H1 (cell line): ENCODE measurements around the gene BPIFB6. TPM values are rescaled to one million over a fixed set of nuclear protein-coding genes. Genes with fewer than 3 reads are reported as not detected.

Source experiments
- CTCF ChIA-PET: fragments of 300-600 bp; sonication (Branson Sonifier 250); formaldehyde crosslinking; loops from one replicate; lab custom pipeline; 2021; ENCODE audit not compliant: partially characterized antibody; lab: Charles Lee
- POLR2A ChIA-PET: fragments of 300-600 bp; sonication (Branson Sonifier 250); formaldehyde crosslinking; loops from one replicate; lab custom pipeline; 2021; ENCODE audit warnings: inconsistent platforms; ENCODE audit not compliant: partially characterized antibody; lab: Charles Lee
- DNase-seq, 2 experiments: peaks; one replicate each; pipeline versions ENCODE4 v3.0.0 to v3.0.0-alpha.2; 2010 to 2022; ENCODE audit warnings: low spot score in 2 of 2, low read depth in 1 of 2, mixed read lengths in 1 of 2
- FAIRE-seq: peaks from 2 replicates; lab custom pipeline; 2011; peaks lifted over from hg19 to GRCh38; lab: Jason Lieb, UNC
- H2AFZ ChIP-seq: 2 replicates; pipeline ENCODE4 v1.8.1; 2012; ENCODE audit warnings: low read length, inconsistent platforms
- H2AK5ac ChIP-seq: 2 replicates; pipeline ENCODE4 v1.6.1; 2013; ENCODE audit warnings: low read depth, low read length
- H2BK120ac ChIP-seq: replicated peaks from 2 replicates; pipeline ENCODE3; 2013; ENCODE audit warnings: low read depth, low read length, inconsistent platforms
- H2BK12ac ChIP-seq: 2 replicates; pipeline ENCODE4 v1.6.1; 2013; ENCODE audit warnings: low read depth, low read length
- H2BK15ac ChIP-seq: 2 replicates; pipeline ENCODE4 v1.6.1; 2013; ENCODE audit warnings: low read length
- H2BK20ac ChIP-seq: 2 replicates; pipeline ENCODE4 v1.6.1; 2013; ENCODE audit warnings: low read length
- H2BK5ac ChIP-seq: 2 replicates; pipeline ENCODE4 v1.6.1; 2013; ENCODE audit warnings: low read depth, low read length
- H3K14ac ChIP-seq: 2 replicates; pipeline ENCODE4 v1.6.1; 2013; ENCODE audit warnings: inconsistent platforms; ENCODE audit not compliant: insufficient read length
- H3K18ac ChIP-seq: 2 replicates; pipeline ENCODE4 v1.6.1; 2013; ENCODE audit warnings: low read length; ENCODE audit errors: extremely low read depth
- H3K23ac ChIP-seq: 2 replicates; pipeline ENCODE4 v1.6.1; 2013; ENCODE audit warnings: inconsistent platforms; ENCODE audit not compliant: insufficient read length
- H3K23me2 ChIP-seq: 2 replicates; pipeline ENCODE4 v1.6.1; 2013; ENCODE audit warnings: low read depth, low read length
- H3K27ac ChIP-seq: 2 replicates; pipeline ENCODE4 v1.6.1; 2011; ENCODE audit warnings: low read depth, low read length, inconsistent platforms
- H3K27me3 ChIP-seq, 4 experiments: replicated peaks in 1 of 4; 1 replicate in 1 of 4; 2 replicates in 3 of 4; pipeline versions ENCODE4 v1.6.1 to v1.8.1; 2011 to 2013; ENCODE audit warnings: low read length in 3 of 4, mild to moderate bottlenecking in 3 of 4, inconsistent platforms in 2 of 4, mixed read lengths in 2 of 4, moderate library complexity in 1 of 4; ENCODE audit not compliant: control insufficient read depth in 3 of 4, insufficient read depth in 3 of 4; ENCODE audit errors: extremely low read depth in 1 of 4
- H3K36me3 ChIP-seq, 4 experiments: 2 replicates each; pipeline versions ENCODE4 v1.6.1 to v1.8.1; 2011 to 2013; ENCODE audit warnings: mild to moderate bottlenecking in 4 of 4, low read length in 3 of 4, moderate library complexity in 2 of 4, control low read depth in 1 of 4, inconsistent platforms in 1 of 4; ENCODE audit not compliant: insufficient read depth in 4 of 4, control insufficient read depth in 2 of 4
- H3K4ac ChIP-seq: replicated peaks from 2 replicates; pipeline ENCODE3; 2013; ENCODE audit warnings: low read length, low read depth, mixed read lengths, inconsistent platforms; ENCODE audit not compliant: insufficient read length
- H3K4me1 ChIP-seq, 4 experiments: replicated peaks in 1 of 4; 1 replicate in 1 of 4; 2 replicates in 3 of 4; pipeline versions ENCODE4 v1.6.1 to v1.8.1; 2011 to 2013; ENCODE audit warnings: low read length in 3 of 4, inconsistent platforms in 2 of 4, mixed read lengths in 1 of 4; ENCODE audit not compliant: insufficient read depth in 4 of 4, control insufficient read depth in 3 of 4
- H3K4me2 ChIP-seq, 2 experiments: 2 replicates each; pipeline versions ENCODE4 v1.6.1 to v1.8.1; 2011 to 2013; ENCODE audit warnings: low read depth in 2 of 2, low read length in 2 of 2, control low read depth in 1 of 2, inconsistent platforms in 1 of 2, mild to moderate bottlenecking in 1 of 2; ENCODE audit not compliant: insufficient read depth in 1 of 2
- H3K4me3 ChIP-seq, 4 experiments: fragments of 200-600, 300-600 bp in 1 of 4; sonication (generic), shearing (Covaris generic), sonication (Bioruptor Twin) in 1 of 4; 2 replicates each; pipeline versions ENCODE4 v1.5.1 to v1.8.1; 2011 to 2016; ENCODE audit warnings: low read length in 4 of 4, low read depth in 3 of 4, control low read depth in 2 of 4, inconsistent platforms in 2 of 4, mild to moderate bottlenecking in 2 of 4, mixed read lengths in 1 of 4, moderate library complexity in 1 of 4; ENCODE audit not compliant: insufficient read depth in 2 of 4; ENCODE audit errors: extremely low read depth in 1 of 4
- H3K56ac ChIP-seq: replicated peaks from 2 replicates; pipeline ENCODE3; 2013; ENCODE audit warnings: low read depth, mild to moderate bottlenecking, mixed read lengths, low read length, inconsistent platforms; ENCODE audit not compliant: insufficient read length
- H3K79me1 ChIP-seq: 2 replicates; pipeline ENCODE4 v1.6.1; 2013; ENCODE audit warnings: low read depth, low read length, control low read depth
- H3K79me2 ChIP-seq, 2 experiments: 2 replicates each; pipeline versions ENCODE4 v1.6.1 to v1.8.1; 2012 to 2013; ENCODE audit warnings: low read length in 2 of 2, mild to moderate bottlenecking in 2 of 2, inconsistent platforms in 1 of 2; ENCODE audit not compliant: insufficient read depth in 2 of 2, control insufficient read depth in 1 of 2
- H3K9ac ChIP-seq, 4 experiments: replicated peaks in 1 of 4; 1 replicate in 1 of 4; 2 replicates in 3 of 4; pipeline versions ENCODE4 v1.6.1 to v1.8.1; 2011 to 2013; ENCODE audit warnings: low read depth in 3 of 4, low read length in 3 of 4, control low read depth in 2 of 4, mild to moderate bottlenecking in 2 of 4, moderate library complexity in 2 of 4, inconsistent platforms in 1 of 4; ENCODE audit errors: extremely low read depth in 1 of 4
- H3K9me3 ChIP-seq, 2 experiments: 2 replicates each; pipeline versions ENCODE4 v1.6.1 to v1.8.1; 2012 to 2013; ENCODE audit warnings: mild to moderate bottlenecking in 2 of 2, moderate library complexity in 2 of 2, control low read depth in 1 of 2, inconsistent platforms in 1 of 2, low read depth in 1 of 2, low read length in 1 of 2, mixed read lengths in 1 of 2; ENCODE audit not compliant: insufficient read depth in 2 of 2
- H4K20me1 ChIP-seq, 2 experiments: replicated peaks in 1 of 2; 2 replicates each; pipeline versions ENCODE3 to v1.8.1; 2011 to 2013; ENCODE audit warnings: inconsistent platforms in 2 of 2, low read length in 2 of 2, mild to moderate bottlenecking in 1 of 2; ENCODE audit not compliant: insufficient read depth in 2 of 2, control insufficient read depth in 1 of 2
- H4K5ac ChIP-seq: 2 replicates; pipeline ENCODE4 v1.6.1; 2013; ENCODE audit warnings: low read length, low read depth, mixed read lengths, inconsistent platforms; ENCODE audit not compliant: insufficient read length
- H4K8ac ChIP-seq: 2 replicates; pipeline ENCODE4 v1.8.0; 2013; ENCODE audit warnings: mild to moderate bottlenecking, moderate library complexity, low read length, inconsistent platforms; ENCODE audit not compliant: insufficient read depth; ENCODE audit errors: extremely low read depth
- H4K91ac ChIP-seq: replicated peaks from 2 replicates; pipeline ENCODE3; 2013; ENCODE audit warnings: low read length, mixed read lengths, inconsistent platforms; ENCODE audit not compliant: insufficient read length
- ASH2L ChIP-seq: fragments of 200-600, 300-600 bp; sonication (generic); IDR thresholded peaks from one replicate; pipeline ENCODE4 v1.7.1; 2017; ENCODE audit warnings: low read length
- FOSL1 ChIP-seq: IDR thresholded peaks from 2 replicates; pipeline ENCODE4 v1.6.1; 2011; ENCODE audit warnings: mild to moderate bottlenecking, low read depth, low read length, moderate library complexity; ENCODE audit not compliant: insufficient read depth
- GTF2F1 ChIP-seq: IDR thresholded peaks from 2 replicates; pipeline ENCODE4 v1.6.1; 2012; ENCODE audit warnings: low read depth, low read length, improper control_type of control experiment, borderline replicate concordance
- HDAC2 ChIP-seq, 2 experiments: fragments of 300-600 bp in 1 of 2; sonication (generic) in 1 of 2; IDR thresholded peaks; 2 replicates each; pipeline ENCODE4 v1.6.1; 2011 to 2012; ENCODE audit warnings: low read depth in 2 of 2, low read length in 2 of 2, mild to moderate bottlenecking in 2 of 2, moderate library complexity in 2 of 2, borderline replicate concordance in 1 of 2, inconsistent platforms in 1 of 2
- KDM1A ChIP-seq: fragments of 200-600, 300-600 bp; sonication (generic); IDR thresholded peaks from 2 replicates; pipeline ENCODE4 v1.7.1; 2016; ENCODE audit warnings: mild to moderate bottlenecking, low read length, borderline replicate concordance
- POU5F1 ChIP-seq: IDR thresholded peaks from 2 replicates; pipeline ENCODE4 v1.6.1; 2011; ENCODE audit warnings: low read depth, mild to moderate bottlenecking, low read length, moderate library complexity
- RAD21 ChIP-seq, 2 experiments: IDR thresholded peaks in 1 of 2; conservative IDR thresholded peaks in 1 of 2; 2 replicates each; pipeline ENCODE4 v1.6.1; 2011; ENCODE audit warnings: low read depth in 2 of 2, low read length in 2 of 2, improper control_type of control experiment in 1 of 2, inconsistent platforms in 1 of 2, mild to moderate bottlenecking in 1 of 2, moderate library complexity in 1 of 2
- SIN3A ChIP-seq, 2 experiments: IDR thresholded peaks in 1 of 2; conservative IDR thresholded peaks in 1 of 2; 2 replicates each; pipeline ENCODE4 v1.6.1; 2011 to 2012; ENCODE audit warnings: low read length in 2 of 2, improper control_type of control experiment in 1 of 2, low read depth in 1 of 2, mild to moderate bottlenecking in 1 of 2
- WGBS, 2 experiments: shearing (Covaris generic) in 1 of 2; methylation state at CpG; one replicate each; pipeline versions ENCODE4 v1.1.6 to v1.1.7; 2013 to 2015; ENCODE audit warnings: low lambda C conversion rate in 2 of 2, mixed read lengths in 2 of 2, inconsistent platforms in 1 of 2, low coverage in 1 of 2, missing lambda C conversion rate in 1 of 2; ENCODE audit not compliant: insufficient replicate concordance in 2 of 2, insufficient coverage in 1 of 2, insufficient read length in 1 of 2; ENCODE audit errors: extremely low coverage in 1 of 2, missing lambda C conversion rate in 1 of 2; 5-methylcytosine and 5-hydroxymethylcytosine counted together
- polyA plus RNA-seq, 7 experiments: library from polyadenylated mRNA; depleted of rRNA in 3 of 7; stranded (reverse) in 5 of 7; unstranded in 2 of 7; fragments of >200 nt in 5 of 7; fragments of 200-250 nt in 2 of 7; gene quantifications; 1 replicate in 5 of 7; 2 replicates in 1 of 7; 4 replicates in 1 of 7; pipeline versions ENCODE4 v1.2.1 to v1.2.3, GENCODE V29; 2011 to 2013; ENCODE audit warnings: missing spikeins in 2 of 7, mixed read lengths in 2 of 7
- total RNA-seq: library from RNA; stranded (reverse); fragmentation: NEBNext Ultra II Directional; extraction: Animal tissue kit (Norgen Biotek cat#: 25700); gene quantifications from 2 replicates; pipeline ENCODE4 v1.2.1, GENCODE V29; 2021
- TF ChIP-seq, protein P1 (sequence below), 3 experiments: IDR thresholded peaks; 1 replicate in 2 of 3; 2 replicates in 1 of 3; pipeline versions ENCODE4 v1.5.1 to v1.6.1; 2011; ENCODE audit warnings: low read length in 3 of 3, mild to moderate bottlenecking in 3 of 3, inconsistent platforms in 2 of 3, low read depth in 1 of 3, moderate library complexity in 1 of 3; ENCODE audit not compliant: insufficient read depth in 1 of 3; ENCODE audit errors: control extremely low read depth in 1 of 3

Gene BPIFB6
- total and polyA plus RNA-seq, 2 of the 8 experiments (the other 6 are each of a cell fraction or from before 2014, with no cell fraction given), result not detected

- Histone ChIP-seq H3K23ac (no peak overlapping the region), H2AFZ (no peak overlapping the region), H2BK120ac (no peak overlapping the region), H3K9ac (no peak overlapping the region), H4K8ac (no peak overlapping the region), H4K20me1 (no peaks in the 10 kb centered on the region), H4K91ac (no peak overlapping the region), H4K5ac (no peak overlapping the region), H3K27me3 (no peaks in the 10 kb centered on the region), H3K4me2 (no peak overlapping the region), H3K18ac (no peak overlapping the region), H3K4ac (no peak overlapping the region), H3K56ac (no peak overlapping the region)
- ChIA-PET POLR2A (interaction anchor here (0.7 kb wide), 1 partner anchor 21 kb away, joined by 3 read pairs; no protein-coding TSS in a partner anchor), CTCF (interaction anchor here (1.0 to 5.4 kb wide), 6 partner anchors 12 to 318 kb away, joined by 3 to 53 read pairs (median 4); partner anchors contain the start of gene SUN5)
- TF ChIP-seq HDAC2 (IDR thresholded peaks at IDR 0.05; ENCODE audit: borderline replicate concordance in 1 of 2, low read depth in 2 of 2, low read length in 2 of 2) (no peak), GTF2F1 (no peak), ASH2L (no peak), SIN3A (conservative IDR thresholded peaks at IDR 0.05 in 1 of 2, IDR thresholded peaks at IDR 0.05 in 1 of 2; ENCODE audit: low read depth in 1 of 2, low read length in 2 of 2) (no peak), KDM1A (no peak), POU5F1 (no peak), RAD21 (IDR thresholded peaks at IDR 0.05 in 1 of 2, conservative IDR thresholded peaks at IDR 0.05 in 1 of 2; ENCODE audit: low read depth in 2 of 2, low read length in 2 of 2) (no peak), FOSL1 (no peak)
- TF ChIP-seq, protein P1, sequence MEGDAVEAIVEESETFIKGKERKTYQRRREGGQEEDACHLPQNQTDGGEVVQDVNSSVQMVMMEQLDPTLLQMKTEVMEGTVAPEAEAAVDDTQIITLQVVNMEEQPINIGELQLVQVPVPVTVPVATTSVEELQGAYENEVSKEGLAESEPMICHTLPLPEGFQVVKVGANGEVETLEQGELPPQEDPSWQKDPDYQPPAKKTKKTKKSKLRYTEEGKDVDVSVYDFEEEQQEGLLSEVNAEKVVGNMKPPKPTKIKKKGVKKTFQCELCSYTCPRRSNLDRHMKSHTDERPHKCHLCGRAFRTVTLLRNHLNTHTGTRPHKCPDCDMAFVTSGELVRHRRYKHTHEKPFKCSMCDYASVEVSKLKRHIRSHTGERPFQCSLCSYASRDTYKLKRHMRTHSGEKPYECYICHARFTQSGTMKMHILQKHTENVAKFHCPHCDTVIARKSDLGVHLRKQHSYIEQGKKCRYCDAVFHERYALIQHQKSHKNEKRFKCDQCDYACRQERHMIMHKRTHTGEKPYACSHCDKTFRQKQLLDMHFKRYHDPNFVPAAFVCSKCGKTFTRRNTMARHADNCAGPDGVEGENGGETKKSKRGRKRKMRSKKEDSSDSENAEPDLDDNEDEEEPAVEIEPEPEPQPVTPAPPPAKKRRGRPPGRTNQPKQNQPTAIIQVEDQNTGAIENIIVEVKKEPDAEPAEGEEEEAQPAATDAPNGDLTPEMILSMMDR (IDR thresholded peaks at IDR 0.05; ENCODE audit: control extremely low read depth in 1 of 3, insufficient read depth in 1 of 3, low read depth in 1 of 3, low read length in 3 of 3), result no peak
- TF ChIP-seq, all 59 proteins: peak for 0
- Histone ChIP-seq H3K4me1 (no peaks in the 10 kb centered on the region; a peak in 1 of 7 replicates), H3K27ac (no peak overlapping the region), H2BK15ac (no peak overlapping the region), H2BK12ac (no peak overlapping the region), H2AK5ac (0 out of 2 replicates have a peak overlapping the region, but pooled peaks have one; percentile 13), H3K14ac (no peak overlapping the region), H3K79me1 (no peaks in the 10 kb centered on the region), H2BK5ac (no peak overlapping the region), H2BK20ac (no peak overlapping the region), H3K23me2 (no peaks in the 10 kb centered on the region), H3K79me2 (no peaks in the 10 kb centered on the region), H3K4me3 (no peak overlapping the region), H3K36me3 (no peaks in the 10 kb centered on the region), H3K9me3 (no peaks in the 10 kb centered on the region)
- 88% methylated on average over 12 of the region's 12 CpGs; no CpG with 5 or more reads in 1 of the 2 experiments for whole genome bisulfite sequencing, 2 experiments
- DNase-seq, result no peak
- no peak for FAIRE-seq
These were observed 47.9 kb upstream of the BPIFB6 start for GRCh38 chr20:32983459-32984112.
